GM12865 (cell line): ENCODE data around the gene KCNK7.
A peak's percentile ranks its signal among the peaks of the same experiment; 100 is the strongest.

Experiments used
- DNase-seq: peaks from one replicate; pipeline ENCODE4 v3.0.0; 2010; ENCODE audit warnings: low read depth
- H3K4me3 ChIP-seq: 2 replicates; pipeline ENCODE4 v1.5.1; 2011; ENCODE audit warnings: mild to moderate bottlenecking, low read depth, low read length, control low read depth
- TF ChIP-seq, protein P1 (sequence below): IDR thresholded peaks from 2 replicates; pipeline ENCODE4 v1.5.1; 2011; ENCODE audit warnings: low read length, control low read depth, low read depth, inconsistent platforms; ENCODE audit not compliant: insufficient read depth; ENCODE audit errors: missing control alignments

KCNK7 gene

GRCh38 chr11:65558002-65558929 lies 37.3 kb downstream of the KCNK7 start, which contains the start of gene LTBP3:
LTBP3 (minus strand) TSS chr11:65558359; CDS start chr11:65557959, 400 bp downstream.
- TF ChIP-seq, protein P1, sequence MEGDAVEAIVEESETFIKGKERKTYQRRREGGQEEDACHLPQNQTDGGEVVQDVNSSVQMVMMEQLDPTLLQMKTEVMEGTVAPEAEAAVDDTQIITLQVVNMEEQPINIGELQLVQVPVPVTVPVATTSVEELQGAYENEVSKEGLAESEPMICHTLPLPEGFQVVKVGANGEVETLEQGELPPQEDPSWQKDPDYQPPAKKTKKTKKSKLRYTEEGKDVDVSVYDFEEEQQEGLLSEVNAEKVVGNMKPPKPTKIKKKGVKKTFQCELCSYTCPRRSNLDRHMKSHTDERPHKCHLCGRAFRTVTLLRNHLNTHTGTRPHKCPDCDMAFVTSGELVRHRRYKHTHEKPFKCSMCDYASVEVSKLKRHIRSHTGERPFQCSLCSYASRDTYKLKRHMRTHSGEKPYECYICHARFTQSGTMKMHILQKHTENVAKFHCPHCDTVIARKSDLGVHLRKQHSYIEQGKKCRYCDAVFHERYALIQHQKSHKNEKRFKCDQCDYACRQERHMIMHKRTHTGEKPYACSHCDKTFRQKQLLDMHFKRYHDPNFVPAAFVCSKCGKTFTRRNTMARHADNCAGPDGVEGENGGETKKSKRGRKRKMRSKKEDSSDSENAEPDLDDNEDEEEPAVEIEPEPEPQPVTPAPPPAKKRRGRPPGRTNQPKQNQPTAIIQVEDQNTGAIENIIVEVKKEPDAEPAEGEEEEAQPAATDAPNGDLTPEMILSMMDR = no peak
- H3K4me3 ChIP-seq = peak within 1 kb of the TSS; percentile 12; the same call in 1 of the 2 replicates
- DNase-seq = no peak

- H3K4me3 ChIP-seq = no peak overlapping the region
- no peak for DNase-seq
- TF ChIP-seq, protein P1 = no peak
These were observed 38.2 kb downstream of the KCNK7 start for GRCh38 chr11:65557280-65558001.

DNA sequence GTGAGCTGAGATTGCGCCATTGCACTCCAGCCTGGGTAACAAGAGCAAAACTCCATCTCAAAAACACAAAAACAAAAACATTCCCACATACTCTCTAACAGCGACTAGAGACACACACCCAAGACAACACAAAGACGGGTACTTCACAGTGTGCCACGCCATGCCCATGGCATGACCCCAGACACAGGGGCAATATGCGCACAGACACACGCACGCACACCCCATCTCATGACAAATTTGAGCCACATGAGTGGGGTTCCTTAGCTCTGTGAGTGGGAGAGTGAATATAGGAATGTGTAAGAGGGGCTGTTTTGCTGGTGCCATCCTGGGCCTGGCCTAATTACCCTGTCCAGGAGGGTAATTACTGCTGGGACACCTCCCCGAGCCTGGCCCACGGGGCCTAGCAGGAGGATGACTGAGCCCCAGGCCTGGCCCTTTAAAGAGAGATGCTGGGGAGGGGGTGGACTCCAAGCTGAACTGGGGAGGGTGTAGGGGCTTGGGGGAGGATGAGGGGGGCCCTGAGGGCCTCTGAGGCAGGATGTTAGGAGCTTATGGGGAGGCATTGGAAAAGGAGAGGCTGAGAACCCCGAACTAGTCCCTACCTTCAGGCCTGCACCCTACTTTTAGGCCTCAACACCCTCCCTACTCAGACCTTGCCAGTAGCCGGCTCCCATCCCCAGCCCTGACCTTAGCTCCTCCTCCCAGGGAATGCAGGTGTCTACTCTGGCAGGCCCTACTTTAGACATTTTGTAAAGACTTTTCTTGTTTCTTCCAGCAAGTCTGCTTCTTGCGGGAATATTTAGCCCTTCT lies 38.9 kb downstream of the KCNK7 start:
- TF ChIP-seq, protein P1 = no peak
- DNase-seq = no peak
- H3K4me3 ChIP-seq = no peak overlapping the region

GRCh38 chr11:65555693-65556231 lies 39.8 kb downstream of the KCNK7 start:
- TF ChIP-seq, protein P1 = no peak
- DNase-seq = no peak
- H3K4me3 ChIP-seq = no peak overlapping the region

DNA sequence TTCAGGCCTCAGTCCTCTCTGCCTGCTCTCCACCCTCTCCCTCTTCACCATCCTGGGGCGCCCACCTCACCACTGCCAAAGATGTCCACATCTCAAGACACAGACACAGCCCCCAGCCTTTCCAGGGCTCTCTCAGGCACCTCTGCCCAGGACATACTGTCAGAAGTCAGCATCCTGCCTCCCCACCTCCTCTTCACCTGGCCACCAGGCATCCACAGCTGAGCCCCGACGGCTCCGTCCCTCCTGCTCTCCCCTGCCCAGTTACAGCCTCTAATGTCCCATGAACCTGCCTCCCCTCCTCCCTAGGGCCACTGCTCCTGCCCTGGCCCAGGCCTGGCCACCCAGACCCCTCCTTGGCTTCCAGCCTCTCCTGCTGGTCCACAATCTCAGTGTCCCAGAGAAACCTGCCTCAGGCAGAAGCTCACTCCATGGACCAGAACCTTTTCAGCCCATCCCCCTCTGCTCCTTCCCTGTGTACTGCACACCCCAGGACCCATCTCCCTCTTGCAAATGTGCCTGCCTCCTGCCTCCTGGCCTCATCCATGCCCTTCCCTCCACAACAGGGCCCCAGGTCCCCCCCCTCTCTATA lies 40.7 kb downstream of the KCNK7 start:
- TF ChIP-seq, protein P1 = no peak
- H3K4me3 ChIP-seq = no peak overlapping the region
- DNase-seq = no peak
